Activated naive CD8-positive, alpha-beta T cell treated with anti-CD3 and anti-CD28 coated beads, Interleukin-2, amount 50 U/mL, for 24 hours (primary cell): ENCODE data around the gene BICDL2.

Experiments
- ATAC-seq: fragments of 150-1000 bp; cut with Tn5 transposase; one replicate; pipeline ENCODE4 v1.10.0; 2021
- DNase-seq: peaks from one replicate; pipeline ENCODE4 v3.0.0; 2021
- H3K27ac Mint-ChIP-seq: one replicate; pipeline ENCODE4 v1.8.0; 2021; ENCODE audit warnings: mild to moderate bottlenecking, mixed read lengths
- H3K27me3 Mint-ChIP-seq: one replicate; pipeline ENCODE4 v1.8.0; 2021; ENCODE audit warnings: mixed read lengths
- H3K36me3 Mint-ChIP-seq: one replicate; pipeline ENCODE4 v1.8.0; 2021; ENCODE audit warnings: low read depth, mixed read lengths
- H3K4me1 Mint-ChIP-seq: one replicate; pipeline ENCODE4 v1.8.0; 2021; ENCODE audit warnings: mixed read lengths
- H3K4me3 Mint-ChIP-seq: one replicate; pipeline ENCODE4 v1.8.0; 2021; ENCODE audit warnings: mild to moderate bottlenecking, moderate library complexity, mixed read lengths
- H3K9me3 Mint-ChIP-seq: one replicate; pipeline ENCODE4 v1.8.0; 2021; ENCODE audit warnings: mixed read lengths

BICDL2 gene

GRCh38 chr16:3027983-3028715 is 8.6 kb downstream of the BICDL2 start:
- DNase-seq: peak; percentile 92
- no peak overlapping the region for H3K27ac Mint-ChIP-seq
- peaks cover 8% of the 10 kb centered on the region for H3K36me3 Mint-ChIP-seq
- peaks cover 35% of the 10 kb centered on the region for H3K4me1 Mint-ChIP-seq
- peak; percentile 45 for ATAC-seq
- no peak overlapping the region for H3K4me3 Mint-ChIP-seq
- H3K9me3 Mint-ChIP-seq: no peaks in the 10 kb centered on the region
- peaks cover 36% of the 10 kb centered on the region for H3K27me3 Mint-ChIP-seq

DNA sequence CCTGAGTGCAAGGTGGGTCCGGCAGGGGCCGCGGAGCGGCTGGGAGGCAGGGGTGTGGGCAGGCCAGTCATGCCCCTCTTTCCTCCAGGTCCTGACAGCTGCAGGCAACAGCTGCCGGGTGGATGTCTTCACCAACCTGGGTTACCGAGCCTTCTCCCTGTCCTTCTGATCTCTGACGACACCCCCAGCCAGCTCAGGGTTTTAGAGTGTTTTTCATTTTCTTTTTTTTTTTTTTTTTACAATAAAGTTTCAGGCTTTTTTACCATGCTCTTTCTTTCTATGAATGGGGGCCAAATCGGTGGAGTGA is 9.3 kb downstream of the BICDL2 start:
- Mint-ChIP-seq H3K9me3 (no peaks in the 10 kb centered on the region), H3K27ac (no peak overlapping the region), H3K4me3 (no peak overlapping the region), H3K36me3 (peaks cover 8% of the 10 kb centered on the region), H3K4me1 (peaks cover 39% of the 10 kb centered on the region), H3K27me3 (peaks cover 29% of the 10 kb centered on the region)
- no peak for DNase-seq
- ATAC-seq: no peak

- H3K9me3 Mint-ChIP-seq: no peaks in the 10 kb centered on the region
- ATAC-seq: no peak
- peak overlapping the region; percentile 20 for H3K4me3 Mint-ChIP-seq
- H3K27me3 Mint-ChIP-seq: peaks cover 23% of the 10 kb centered on the region
- H3K36me3 Mint-ChIP-seq: peaks cover 8% of the 10 kb centered on the region
- peaks cover 44% of the 10 kb centered on the region for H3K4me1 Mint-ChIP-seq
- no peak for DNase-seq
- H3K27ac Mint-ChIP-seq: no peak overlapping the region
These were observed 9.9 kb downstream of the BICDL2 start for GRCh38 chr16:3026609-3027488.

DNA sequence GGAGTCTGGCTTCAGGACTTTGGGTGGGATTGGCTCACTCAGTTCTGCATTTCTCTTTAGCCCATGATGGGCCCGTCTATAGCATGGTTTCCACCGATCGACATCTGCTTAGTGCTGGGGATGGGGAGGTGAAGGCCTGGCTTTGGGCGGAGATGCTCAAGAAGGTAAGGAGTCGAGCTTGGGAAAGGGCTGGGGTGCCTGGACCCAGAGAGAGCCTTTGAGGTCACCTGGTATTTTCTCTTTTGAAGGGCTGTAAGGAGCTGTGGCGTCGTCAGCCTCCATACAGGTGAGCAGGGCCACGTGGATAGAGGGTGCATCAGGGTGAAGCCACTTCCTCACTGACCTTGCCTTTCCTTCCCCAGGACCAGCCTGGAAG is 10.8 kb downstream of the BICDL2 start:
- DNase-seq: no peak
- no peak for ATAC-seq
- no peaks in the 10 kb centered on the region for H3K9me3 Mint-ChIP-seq
- H3K4me1 Mint-ChIP-seq: peaks cover 52% of the 10 kb centered on the region
- peaks cover 19% of the 10 kb centered on the region for H3K27me3 Mint-ChIP-seq
- H3K36me3 Mint-ChIP-seq: peaks cover 8% of the 10 kb centered on the region
- H3K27ac Mint-ChIP-seq: no peak overlapping the region
- no peak overlapping the region for H3K4me3 Mint-ChIP-seq

GRCh38 chr16:3025032-3026002 is 11.4 kb downstream of the BICDL2 start:
- Mint-ChIP-seq H3K9me3 (no peaks in the 10 kb centered on the region), H3K4me3 (peak overlapping the region; percentile 85), H3K4me1 (peaks cover 56% of the 10 kb centered on the region), H3K27ac (no peak overlapping the region), H3K36me3 (peaks cover 8% of the 10 kb centered on the region), H3K27me3 (peaks cover 16% of the 10 kb centered on the region)
- ATAC-seq (no peak), DNase-seq (no peak)

GRCh38 chr16:3023669-3024478 is 12.9 kb downstream of the BICDL2 start, which contains the start of the genes HCFC1R1 and THOC6:
HCFC1R1 (minus strand) TSS chr16:3023942; CDS start chr16:3023941, 1 bp downstream.
THOC6 (plus strand) TSS chr16:3024035; CDS start chr16:3024327, 292 bp downstream.
- no peaks in the 10 kb centered on the region for H3K9me3 Mint-ChIP-seq
- peaks cover 53% of the 10 kb centered on the region for H3K4me1 Mint-ChIP-seq
- H3K27ac Mint-ChIP-seq: peak within 1 kb of the TSS; percentile 97
- H3K27me3 Mint-ChIP-seq: peaks cover 6% of the 10 kb centered on the region
- peak; percentile 95 for DNase-seq
- ATAC-seq: peak; percentile 75
- H3K36me3 Mint-ChIP-seq: peaks cover 8% of the 10 kb centered on the region
- peak within 1 kb of the TSS; percentile 85 for H3K4me3 Mint-ChIP-seq

- ATAC-seq (no peak), DNase-seq (no peak)
- H3K9me3 Mint-ChIP-seq: no peaks in the 10 kb centered on the region
- peaks cover 55% of the 10 kb centered on the region for H3K4me1 Mint-ChIP-seq
- peak overlapping the region; percentile 97 for H3K27ac Mint-ChIP-seq
- H3K36me3 Mint-ChIP-seq: peaks cover 8% of the 10 kb centered on the region
- H3K4me3 Mint-ChIP-seq: peak overlapping the region; percentile 85
- H3K27me3 Mint-ChIP-seq: peaks cover 8% of the 10 kb centered on the region
These were observed 13.4 kb downstream of the BICDL2 start for GRCh38 chr16:3023415-3023668.

DNA sequence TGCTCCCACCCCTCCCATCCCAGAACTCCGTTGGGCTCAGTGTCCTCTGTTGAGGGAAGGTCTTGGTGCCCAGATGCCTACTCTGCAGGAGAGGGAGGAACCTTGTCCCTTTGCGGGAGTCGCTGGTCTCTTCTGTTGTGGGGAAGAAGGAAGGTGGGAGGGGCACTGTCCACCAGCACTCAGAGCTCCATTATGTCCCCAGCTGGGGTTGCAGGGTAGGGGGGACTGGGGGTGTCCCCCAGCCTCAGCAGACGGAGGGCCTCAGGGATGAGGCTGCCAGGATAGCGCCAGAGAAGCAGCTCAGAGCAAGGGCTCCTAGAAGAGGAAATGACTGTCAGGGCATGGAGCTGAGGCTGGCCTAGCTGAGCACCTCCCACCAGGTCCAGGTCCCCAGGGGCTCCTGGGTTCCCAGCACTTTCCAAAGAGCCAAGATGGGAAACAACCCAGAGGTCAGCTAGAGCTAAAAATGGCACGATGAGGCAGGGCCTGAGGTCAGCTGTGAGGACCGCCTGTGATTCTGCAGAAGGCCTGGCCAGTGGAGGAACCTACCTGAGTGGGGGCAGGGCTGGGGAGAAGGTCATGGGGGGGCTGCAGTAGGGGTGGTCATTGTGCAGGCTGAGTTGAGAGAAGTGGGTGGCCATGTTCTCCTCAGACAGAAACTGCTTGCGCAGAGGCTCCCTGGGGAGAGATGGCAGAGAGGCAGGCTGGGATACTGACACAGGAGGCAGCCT is 13.9 kb downstream of the BICDL2 start:
- Mint-ChIP-seq H3K4me3 (peak overlapping the region; percentile 85), H3K9me3 (no peaks in the 10 kb centered on the region), H3K27ac (peak overlapping the region; percentile 97), H3K36me3 (peaks cover 8% of the 10 kb centered on the region), H3K27me3 (peaks cover 10% of the 10 kb centered on the region), H3K4me1 (peaks cover 56% of the 10 kb centered on the region)
- DNase-seq: peak; percentile 40
- no peak for ATAC-seq

- H3K27ac Mint-ChIP-seq: peak overlapping the region; percentile 97
- DNase-seq (peak; percentile 92), ATAC-seq (peak; percentile 33)
- H3K4me3 Mint-ChIP-seq: peak overlapping the region; percentile 85
- H3K27me3 Mint-ChIP-seq: peaks cover 10% of the 10 kb centered on the region
- peaks cover 55% of the 10 kb centered on the region for H3K4me1 Mint-ChIP-seq
- peaks cover 8% of the 10 kb centered on the region for H3K36me3 Mint-ChIP-seq
- H3K9me3 Mint-ChIP-seq: no peaks in the 10 kb centered on the region
These were observed 14.5 kb downstream of the BICDL2 start for GRCh38 chr16:3022208-3022683.

GRCh38 chr16:3021449-3022207 is 15.1 kb downstream of the BICDL2 start:
- peak overlapping the region; percentile 97 for H3K27ac Mint-ChIP-seq
- peak overlapping the region; percentile 85 for H3K4me3 Mint-ChIP-seq
- peaks cover 55% of the 10 kb centered on the region for H3K4me1 Mint-ChIP-seq
- DNase-seq (peak; percentile 90), ATAC-seq (peak; percentile 64)
- no peaks in the 10 kb centered on the region for H3K9me3 Mint-ChIP-seq
- H3K36me3 Mint-ChIP-seq: peaks cover 7% of the 10 kb centered on the region
- H3K27me3 Mint-ChIP-seq: peaks cover 10% of the 10 kb centered on the region

DNA sequence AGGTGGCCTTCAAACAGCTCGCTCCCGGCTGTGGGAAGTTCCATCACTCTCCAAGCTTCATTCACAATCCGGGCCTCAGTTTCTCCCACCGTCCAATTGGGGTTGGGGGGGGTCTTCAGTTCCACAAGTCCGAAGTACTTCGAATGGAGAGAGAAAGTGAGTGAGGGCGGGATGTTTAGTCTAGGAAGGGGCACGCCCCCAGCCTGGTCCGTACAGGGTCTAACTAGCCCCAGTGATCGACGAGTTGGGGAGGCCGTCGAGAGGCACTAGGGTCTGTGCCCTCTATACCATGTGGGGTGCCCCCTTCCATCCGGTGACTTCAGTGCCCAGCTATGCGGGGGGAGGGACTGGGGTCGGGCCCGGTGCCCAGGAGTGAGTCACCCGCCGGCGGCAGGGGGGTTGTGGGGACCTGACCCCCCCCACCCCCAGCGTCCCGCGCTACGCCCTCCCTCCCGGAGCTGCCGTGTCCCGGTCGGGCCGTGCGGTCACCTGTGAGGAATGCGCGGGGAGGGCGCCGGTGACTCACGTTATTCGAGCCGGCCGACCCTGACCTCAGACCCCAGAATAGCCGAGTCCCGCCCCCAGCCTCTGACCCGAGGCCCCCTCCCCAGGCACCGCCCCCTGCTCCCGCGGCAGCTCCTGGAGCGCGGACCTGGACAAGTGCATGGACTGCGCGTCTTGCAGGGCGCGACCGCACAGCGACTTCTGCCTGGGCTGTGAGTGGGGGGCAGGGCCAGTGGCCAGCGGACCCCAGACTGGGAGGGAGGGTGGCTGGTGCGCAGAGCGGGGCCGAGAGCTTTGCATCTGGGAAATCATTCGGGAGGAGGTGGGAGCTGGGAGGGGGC is 15.9 kb downstream of the BICDL2 start:
- Mint-ChIP-seq H3K4me3 (peak overlapping the region; percentile 85), H3K4me1 (peaks cover 55% of the 10 kb centered on the region), H3K9me3 (no peaks in the 10 kb centered on the region), H3K27me3 (peaks cover 11% of the 10 kb centered on the region), H3K27ac (peak overlapping the region; percentile 97), H3K36me3 (no peaks in the 10 kb centered on the region)
- DNase-seq: peak; percentile 65
- no peak for ATAC-seq

DNA sequence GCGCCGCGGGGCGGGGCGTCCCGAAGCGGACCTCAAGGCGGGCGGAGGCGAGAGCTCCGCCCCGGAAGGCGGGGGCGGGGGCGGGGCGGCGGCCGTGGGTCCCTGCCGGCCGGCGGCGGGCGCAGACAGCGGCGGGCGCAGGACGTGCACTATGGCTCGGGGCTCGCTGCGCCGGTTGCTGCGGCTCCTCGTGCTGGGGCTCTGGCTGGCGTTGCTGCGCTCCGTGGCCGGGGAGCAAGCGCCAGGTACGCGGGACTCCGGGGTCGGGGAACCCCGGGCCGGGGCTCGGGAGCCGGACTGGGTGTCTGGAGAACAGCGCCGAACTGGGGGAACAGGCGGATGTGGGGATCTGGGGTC is 16.5 kb downstream of the BICDL2 start, which contains the start of gene TNFRSF12A:
TSS of gene TNFRSF12A (plus strand) at position 122 of the 357 bp plus-strand sequence. CDS start at position 152, 30 bp downstream.
- peaks cover 11% of the 10 kb centered on the region for H3K27me3 Mint-ChIP-seq
- peak within 1 kb of the TSS; percentile 85 for H3K4me3 Mint-ChIP-seq
- H3K36me3 Mint-ChIP-seq: no peaks in the 10 kb centered on the region
- peaks cover 54% of the 10 kb centered on the region for H3K4me1 Mint-ChIP-seq
- H3K27ac Mint-ChIP-seq: peak within 1 kb of the TSS; percentile 97
- DNase-seq (peak; percentile 76), ATAC-seq (no peak)
- no peaks in the 10 kb centered on the region for H3K9me3 Mint-ChIP-seq
